ENCODE measurements around the gene NRXN3. TPM values are rescaled to one million over a fixed set of nuclear protein-coding genes. Genes with fewer than 3 reads are reported as not detected.
"Not testable (repeated sequence)": the region's sequence is repeated elsewhere in the genome, so short reads cannot be mapped to it uniquely, and the experiment has no call there.

The NRXN3 gene
- polyA plus RNA-seq, 3 donors, result 6.4 to 7.9 (median 6.9) TPM

GRCh38 chr14:79729731-79730130 lies 1559.6 kb downstream of the NRXN3 start:
- no peak for DNase-seq (ENCODE audit: extremely low read depth in 1 of 11, low read depth in 9 of 11, low spot score in 4 of 11)

- no peak for DNase-seq (ENCODE audit: extremely low read depth in 1 of 11, low read depth in 9 of 11, low spot score in 4 of 11)
Measured at GRCh38 chr14:79730196-79730595, 1560.0 kb downstream of the NRXN3 start.

GRCh38 chr14:79730953-79731352 lies 1560.8 kb downstream of the NRXN3 start:
- DNase-seq (ENCODE audit: extremely low read depth in 1 of 11, low read depth in 9 of 11, low spot score in 4 of 11), result no peak

- DNase-seq (ENCODE audit: extremely low read depth in 1 of 11, low read depth in 9 of 11, low spot score in 4 of 11), result no peak
Measured at GRCh38 chr14:79732911-79733655, 1562.9 kb downstream of the NRXN3 start.

GRCh38 chr14:79734151-79734550 lies 1564.0 kb downstream of the NRXN3 start:
- DNase-seq (ENCODE audit: extremely low read depth in 1 of 11, low read depth in 9 of 11, low spot score in 4 of 11), result no peak

- no peak for DNase-seq (ENCODE audit: extremely low read depth in 1 of 11, low read depth in 9 of 11, low spot score in 4 of 11)
Measured at GRCh38 chr14:79734656-79735055, 1564.5 kb downstream of the NRXN3 start.

- no peak for DNase-seq (ENCODE audit: extremely low read depth in 1 of 11, low read depth in 9 of 11, low spot score in 4 of 11)
Measured at GRCh38 chr14:79735121-79735520, 1564.9 kb downstream of the NRXN3 start.

- DNase-seq (ENCODE audit: extremely low read depth in 1 of 11, low read depth in 9 of 11, low spot score in 4 of 11), result peak in 1 of 11 donors; percentile 26
Measured at GRCh38 chr14:79740066-79740601, 1570.0 kb downstream of the NRXN3 start.

GRCh38 chr14:79742142-79742541 lies 1572.0 kb downstream of the NRXN3 start:
- no peak for DNase-seq (ENCODE audit: extremely low read depth in 1 of 11, low read depth in 9 of 11, low spot score in 4 of 11)

GRCh38 chr14:79745046-79745445 lies 1574.9 kb downstream of the NRXN3 start:
- no peak for DNase-seq (ENCODE audit: extremely low read depth in 1 of 11, low read depth in 9 of 11, low spot score in 4 of 11)

- no peak for DNase-seq (ENCODE audit: extremely low read depth in 1 of 11, low read depth in 9 of 11, low spot score in 4 of 11)
Measured at GRCh38 chr14:79749065-79749464, 1578.9 kb downstream of the NRXN3 start.

GRCh38 chr14:79758985-79759384 lies 1588.8 kb downstream of the NRXN3 start:
- no peak for DNase-seq (ENCODE audit: extremely low read depth in 1 of 11, low read depth in 9 of 11, low spot score in 4 of 11)

- no peak for DNase-seq (ENCODE audit: extremely low read depth in 1 of 11, low read depth in 9 of 11, low spot score in 4 of 11)
Measured at GRCh38 chr14:79764323-79764722, 1594.2 kb downstream of the NRXN3 start.

GRCh38 chr14:79766511-79766910 lies 1596.3 kb downstream of the NRXN3 start:
- no peak for DNase-seq (ENCODE audit: extremely low read depth in 1 of 11, low read depth in 9 of 11, low spot score in 4 of 11)

- no peak for DNase-seq (ENCODE audit: extremely low read depth in 1 of 11, low read depth in 9 of 11, low spot score in 4 of 11)
Measured at GRCh38 chr14:79767251-79767650, 1597.1 kb downstream of the NRXN3 start.

GRCh38 chr14:79767721-79768120 lies 1597.5 kb downstream of the NRXN3 start:
- DNase-seq (ENCODE audit: extremely low read depth in 1 of 11, low read depth in 9 of 11, low spot score in 4 of 11), result not testable (repeated sequence)

GRCh38 chr14:79781882-79782281 lies 1611.7 kb downstream of the NRXN3 start:
- no peak for DNase-seq (ENCODE audit: extremely low read depth in 1 of 11, low read depth in 9 of 11, low spot score in 4 of 11)

- no peak for DNase-seq (ENCODE audit: extremely low read depth in 1 of 11, low read depth in 9 of 11, low spot score in 4 of 11)
Measured at GRCh38 chr14:79783041-79783440, 1612.9 kb downstream of the NRXN3 start.

- DNase-seq (ENCODE audit: extremely low read depth in 1 of 11, low read depth in 9 of 11, low spot score in 4 of 11), result no peak
Measured at GRCh38 chr14:79786522-79786921, 1616.3 kb downstream of the NRXN3 start.

GRCh38 chr14:79788346-79788745 lies 1618.2 kb downstream of the NRXN3 start:
- no peak for DNase-seq (ENCODE audit: extremely low read depth in 1 of 11, low read depth in 9 of 11, low spot score in 4 of 11)
